ENCODE data around the gene TBC1D17. TPM values are rescaled to one million over a fixed set of nuclear protein-coding genes. Genes with fewer than 3 reads are reported as not detected.
A peak's percentile ranks its signal among the peaks of the same experiment; 100 is the strongest.

The TBC1D17 gene
- total and polyA plus RNA-seq, 2 of the 13 experiments (the other 11 are each of a cell fraction or from before 2014, with no cell fraction given) = 9.7 to 16.9 TPM

- TF ChIP-seq BRF2 (CRISPR knock-in tag; IDR thresholded peaks at IDR 0.05) (peak; percentile 81; the same call in 1 of the 2 replicates), AKNA (CRISPR knock-in tag; IDR thresholded peaks at IDR 0.05; ENCODE audit: borderline replicate concordance) (no peak), FOSL2 (CRISPR knock-in tag; IDR thresholded peaks at IDR 0.05) (peak; percentile 31; the same call in 1 of the 2 replicates), ZIK1 (CRISPR knock-in tag; IDR thresholded peaks at IDR 0.05; ENCODE audit: borderline replicate concordance, low read depth) (no peak), PCBP2 (optimal IDR thresholded peaks at IDR 0.05; ENCODE audit: low read depth, low read length, poor library complexity, severe bottlenecking) (no peak), TEAD2 (CRISPR knock-in tag; IDR thresholded peaks at IDR 0.05) (peak; percentile 80), ZFP36L1 (CRISPR knock-in tag; IDR thresholded peaks at IDR 0.05) (no peak), RERE (CRISPR knock-in tag; IDR thresholded peaks at IDR 0.05; ENCODE audit: low read depth) (no peak), HNF4A (CRISPR knock-in tag; IDR thresholded peaks at IDR 0.05) (no peak), NR1H2 (CRISPR knock-in tag; IDR thresholded peaks at IDR 0.05; ENCODE audit: borderline replicate concordance, low read depth) (no peak), RELA (CRISPR knock-in tag; IDR thresholded peaks at IDR 0.05) (no peak; the same call in 1 of the 2 replicates), TBL1XR1 (IDR thresholded peaks at IDR 0.05; ENCODE audit: borderline replicate concordance, low read length, partially characterized antibody) (no peak), ATF4 (CRISPR knock-in tag; IDR thresholded peaks at IDR 0.05) (peak in 1 of 2 experiments; percentile 33; a peak in 1 of 4 replicates), SMYD3 (CRISPR knock-in tag; IDR thresholded peaks at IDR 0.05) (peak; percentile 90), NCOA5 (CRISPR knock-in tag; IDR thresholded peaks at IDR 0.05) (no peak), ZNF784 (CRISPR knock-in tag; IDR thresholded peaks at IDR 0.05; ENCODE audit: borderline replicate concordance) (no peak)
Measured at GRCh38 chr19:49929121-49929610, 51.7 kb downstream of the TBC1D17 start, which contains the start of the genes ATF5 and NUP62 (continued).
